Fibroblast of the aortic adventitia (primary cell): ENCODE measurements around the gene SLC1A2. TPM values are rescaled to one million over a fixed set of nuclear protein-coding genes. Genes with fewer than 3 reads are reported as not detected.

Experiments used
- DNase-seq: peaks from one replicate; pipeline ENCODE4 v3.0.0-alpha.2; 2010; ENCODE audit warnings: low read depth
- H3K4me3 ChIP-seq: 2 replicates; pipeline ENCODE4 v1.5.1; 2011; ENCODE audit warnings: low read depth, mild to moderate bottlenecking, control low read depth, low read length, moderate library complexity
- CTCF ChIP-seq: IDR thresholded peaks from 2 replicates; pipeline ENCODE4 v1.5.1; 2011; ENCODE audit warnings: mild to moderate bottlenecking, low read length, control low read depth, inconsistent platforms; ENCODE audit not compliant: insufficient read depth
- total RNA-seq: library from RNA; depleted of rRNA; stranded (reverse); fragments of >200 nt; gene quantifications from 2 replicates; pipeline ENCODE4 v1.2.3, GENCODE V29; 2012; ENCODE audit warnings: low replicate concordance

SLC1A2 gene
- total RNA-seq, 1 donor: 23.6 TPM

DNA sequence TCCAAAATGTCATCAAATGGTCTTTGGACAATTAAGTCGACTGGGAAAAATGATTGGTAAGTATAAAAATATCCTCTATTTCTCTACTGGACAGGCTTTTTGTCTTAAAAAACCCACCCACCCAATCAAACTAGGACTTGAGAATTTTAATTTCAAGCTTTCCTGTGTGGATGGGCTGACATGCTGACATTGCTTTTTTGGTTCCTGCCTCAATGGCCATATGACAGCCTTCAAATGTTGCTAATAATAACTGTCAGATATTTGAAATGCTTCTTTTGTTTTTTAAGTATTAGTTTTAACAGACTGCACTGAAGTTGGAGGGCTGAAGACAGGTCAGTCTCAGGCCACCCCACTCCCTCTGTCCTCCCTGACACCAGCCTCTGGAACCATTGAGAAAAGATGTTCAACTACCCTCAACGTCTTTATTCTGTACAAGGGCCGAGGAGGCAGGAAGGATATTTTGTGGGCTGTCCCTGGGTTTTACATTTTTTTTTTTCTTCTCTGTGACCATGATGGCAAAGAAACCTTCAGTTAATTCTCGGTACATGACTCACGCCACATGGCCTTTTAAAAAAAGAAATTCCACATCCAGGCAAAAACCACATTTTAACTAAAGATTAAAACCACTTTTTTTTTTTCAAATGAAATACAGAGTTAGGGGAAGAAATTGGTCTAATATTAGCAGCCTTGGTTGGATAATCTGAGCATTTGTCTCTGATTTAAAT, 130.4 kb downstream of the SLC1A2 start:
- DNase-seq: peak; percentile 87
- TF ChIP-seq CTCF: no peak
- no peak overlapping the region for H3K4me3 ChIP-seq

DNA sequence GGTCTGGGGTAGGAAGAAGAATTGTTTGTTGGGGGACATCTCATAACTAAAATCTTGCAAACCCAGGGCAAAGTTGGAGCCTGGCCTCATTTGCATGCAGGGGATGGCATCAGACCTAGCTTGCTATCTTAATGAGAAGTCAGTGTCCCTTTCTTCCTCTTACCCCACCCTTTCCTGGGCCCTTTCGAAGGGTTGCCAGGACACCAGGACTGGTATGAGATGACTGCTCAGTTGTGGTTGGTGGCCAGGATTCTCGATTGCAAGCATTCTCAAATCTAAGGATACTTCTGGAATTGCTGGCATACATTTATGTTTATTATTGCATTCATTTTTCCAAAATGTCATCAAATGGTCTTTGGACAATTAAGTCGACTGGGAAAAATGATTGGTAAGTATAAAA, 131.0 kb downstream of the SLC1A2 start:
- no peak for DNase-seq
- H3K4me3 ChIP-seq: no peak overlapping the region
- no peak for TF ChIP-seq CTCF

DNA sequence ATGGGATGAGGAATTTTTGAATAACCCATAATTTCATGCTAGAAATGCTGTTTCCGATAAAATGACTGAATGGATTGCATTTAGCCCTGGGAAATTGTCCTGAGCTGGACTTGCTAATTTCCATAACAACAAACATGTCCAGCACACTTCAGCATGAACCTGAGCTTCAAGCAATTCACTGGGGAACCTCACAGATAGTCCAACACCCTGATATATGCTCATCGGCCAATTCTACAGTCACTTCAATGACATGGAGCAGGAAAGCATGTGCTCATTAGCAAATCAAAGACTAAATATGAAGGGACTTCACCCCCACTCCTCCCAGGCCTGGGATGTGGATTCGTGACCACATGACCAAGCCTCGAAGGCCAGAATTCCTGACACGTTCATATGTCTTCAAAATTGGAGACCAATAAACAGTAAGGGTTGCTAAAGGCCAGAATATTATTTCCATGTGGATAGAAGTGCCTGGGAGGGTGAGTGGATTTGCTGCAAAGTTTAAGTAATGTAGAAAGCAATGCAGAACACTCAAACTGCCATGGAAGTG, 131.9 kb downstream of the SLC1A2 start:
- no peak for DNase-seq
- no peak for TF ChIP-seq CTCF
- no peak overlapping the region for H3K4me3 ChIP-seq

DNA sequence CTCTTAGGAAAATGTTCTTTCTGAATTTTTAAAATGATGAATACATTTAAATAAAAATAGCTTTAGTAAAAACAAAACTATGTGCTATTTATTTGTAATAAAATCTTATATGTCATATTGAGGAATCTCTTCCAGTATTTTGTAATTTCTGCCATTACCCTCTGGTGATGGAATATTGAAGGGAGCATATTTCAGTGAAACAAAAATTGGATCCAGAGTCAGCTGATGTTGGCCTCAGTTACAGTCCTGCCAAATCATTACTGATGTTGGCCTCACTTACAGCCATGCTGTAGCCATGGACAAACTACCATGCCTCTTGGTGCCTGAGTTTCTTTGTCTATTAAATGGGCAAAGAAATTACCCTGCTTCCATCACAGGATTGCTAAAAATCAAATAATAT, 133.2 kb downstream of the SLC1A2 start:
- H3K4me3 ChIP-seq: no peak overlapping the region
- TF ChIP-seq CTCF: no peak
- DNase-seq: no peak

DNA sequence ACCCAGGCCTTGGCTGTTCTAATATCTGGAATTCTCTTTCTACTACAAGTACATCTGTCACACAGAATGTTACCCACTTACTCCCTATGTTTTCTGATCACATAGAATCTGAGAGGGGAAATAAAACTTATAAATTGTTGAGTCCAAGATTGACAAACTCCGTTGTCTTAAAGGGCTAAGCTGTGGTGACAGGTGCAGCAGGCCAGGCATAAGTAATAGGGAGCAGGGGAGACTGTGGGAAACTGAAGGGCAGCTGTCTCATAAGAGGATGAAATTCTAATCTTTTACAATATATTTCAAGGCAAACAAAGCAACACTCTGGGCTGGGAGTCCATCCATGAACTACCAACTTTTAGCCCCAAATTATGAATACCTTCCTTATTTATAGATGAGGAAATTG, 133.9 kb downstream of the SLC1A2 start:
- H3K4me3 ChIP-seq: no peak overlapping the region
- DNase-seq: no peak
- no peak for TF ChIP-seq CTCF

DNA sequence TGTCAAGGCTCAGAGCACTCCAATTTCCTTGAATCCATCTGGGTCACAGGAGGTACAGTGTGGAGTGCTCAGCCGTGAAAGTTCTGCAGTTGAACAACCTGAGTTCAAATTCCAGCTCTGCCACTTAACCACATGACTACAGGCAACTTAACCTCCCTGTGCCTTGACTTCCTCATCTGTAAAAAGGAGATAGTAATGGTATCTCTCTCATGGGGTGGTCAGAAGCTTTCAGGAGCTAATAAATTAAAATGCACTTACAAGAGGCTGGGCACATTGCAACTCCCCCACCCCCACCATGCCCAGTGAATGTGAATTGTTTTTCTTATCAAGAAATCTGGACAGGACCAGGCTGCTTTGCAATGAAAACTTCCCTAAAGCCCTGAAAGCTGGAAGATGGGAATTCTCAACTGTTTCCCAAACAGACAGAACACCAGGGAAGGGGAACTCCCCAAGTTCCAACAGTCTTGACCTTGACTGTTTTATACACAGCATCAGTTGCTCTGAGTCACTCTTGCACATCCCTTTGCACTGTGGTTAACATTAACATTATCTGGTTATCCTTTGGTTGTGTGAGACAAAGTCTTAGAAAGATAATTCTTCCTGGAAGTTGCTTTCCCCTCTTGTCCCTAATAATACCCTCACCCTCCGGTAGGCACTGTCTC, 137.0 kb downstream of the SLC1A2 start:
- DNase-seq: peak; percentile 64
- no peak for TF ChIP-seq CTCF
- H3K4me3 ChIP-seq: no peak overlapping the region
